GM21526 (cell line): ENCODE results near the gene DYNC2LI1.
A peak's percentile ranks its signal among the peaks of the same experiment; 100 is the strongest.
"Not testable (repeated sequence)": the region's sequence is repeated elsewhere in the genome, so short reads cannot be mapped to it uniquely, and the experiment has no call there.

Source experiments
- ATAC-seq: cut with Tn5 transposase; IDR thresholded peaks from one replicate; pipeline ENCODE4 v1.9.1; 2021; ENCODE audit warnings: moderate library complexity; ENCODE audit not compliant: unreplicated experiment, low FRiP score

Gene DYNC2LI1

GRCh38 chr2:43773876-43774613 is at the start of gene DYNC2LI1:
Gene DYNC2LI1 (plus strand): TSS chr2:43774039. CDS start chr2:43774139, 100 bp downstream.
- peak; percentile 96 for ATAC-seq

- no peak for ATAC-seq
Measured at GRCh38 chr2:43724728-43725526, 48.9 kb upstream of the DYNC2LI1 start.

- no peak for ATAC-seq
Measured at GRCh38 chr2:43725711-43726246, 48.1 kb upstream of the DYNC2LI1 start.

GRCh38 chr2:43726961-43727633 is 46.7 kb upstream of the DYNC2LI1 start:
- ATAC-seq = not testable (repeated sequence)

GRCh38 chr2:43727634-43728014 is 46.2 kb upstream of the DYNC2LI1 start:
- no peak for ATAC-seq

- ATAC-seq = no peak
Measured at GRCh38 chr2:43729491-43730174, 44.2 kb upstream of the DYNC2LI1 start.

- no peak for ATAC-seq
Measured at GRCh38 chr2:43731211-43731610, 42.6 kb upstream of the DYNC2LI1 start.

- no peak for ATAC-seq
Measured at GRCh38 chr2:43736637-43737036, 37.2 kb upstream of the DYNC2LI1 start.

GRCh38 chr2:43737097-43737854 is 36.6 kb upstream of the DYNC2LI1 start:
- no peak for ATAC-seq

- ATAC-seq = no peak
Measured at GRCh38 chr2:43737855-43738254, 36.0 kb upstream of the DYNC2LI1 start.

- ATAC-seq = no peak
Measured at GRCh38 chr2:43738257-43738656, 35.6 kb upstream of the DYNC2LI1 start.

GRCh38 chr2:43743706-43744105 is 30.1 kb upstream of the DYNC2LI1 start:
- ATAC-seq = no peak

GRCh38 chr2:43745457-43745856 is 28.4 kb upstream of the DYNC2LI1 start:
- ATAC-seq = no peak

GRCh38 chr2:43748333-43748732 is 25.5 kb upstream of the DYNC2LI1 start:
- ATAC-seq = no peak

GRCh38 chr2:43749583-43749982 is 24.3 kb upstream of the DYNC2LI1 start:
- no peak for ATAC-seq

- ATAC-seq = no peak
Measured at GRCh38 chr2:43751476-43751990, 22.3 kb upstream of the DYNC2LI1 start.

GRCh38 chr2:43752302-43752701 is 21.5 kb upstream of the DYNC2LI1 start:
- ATAC-seq = no peak

- ATAC-seq = no peak
Measured at GRCh38 chr2:43754180-43754579, 19.7 kb upstream of the DYNC2LI1 start.

- no peak for ATAC-seq
Measured at GRCh38 chr2:43758739-43759138, 15.1 kb upstream of the DYNC2LI1 start.
